Stimulated activated naive CD8-positive, alpha-beta T cell treated with anti-CD3 and anti-CD28 coated beads, Interleukin-15, amount 100 ng/mL, for 72 hours (primary cell): ENCODE data around the gene ERC2.

Experiments used
- ATAC-seq: fragments of 150-1000 bp; cut with Tn5 transposase; 2 replicates; pipeline ENCODE4 v1.10.0; 2021; ENCODE audit warnings: mild to moderate bottlenecking, moderate library complexity
- DNase-seq, 2 donors: peaks; one replicate each; pipeline ENCODE4 v3.0.0; 2021 to 2022
- H3K27ac Mint-ChIP-seq, 2 donors: one replicate each; pipeline ENCODE4 v1.8.0; 2022; ENCODE audit warnings: mild to moderate bottlenecking in 2 of 2, mixed read lengths in 2 of 2, moderate library complexity in 2 of 2
- H3K27me3 Mint-ChIP-seq: one replicate; pipeline ENCODE4 v1.8.0; 2022; ENCODE audit warnings: mixed read lengths
- H3K4me1 Mint-ChIP-seq: one replicate; pipeline ENCODE4 v1.8.0; 2022; ENCODE audit warnings: mild to moderate bottlenecking, mixed read lengths
- H3K4me3 Mint-ChIP-seq, 2 donors: one replicate each; pipeline ENCODE4 v1.8.0; 2022; ENCODE audit warnings: mild to moderate bottlenecking in 2 of 2, mixed read lengths in 2 of 2, moderate library complexity in 1 of 2
- H3K9me3 Mint-ChIP-seq, 2 donors: one replicate each; pipeline ENCODE4 v1.8.0; 2022; ENCODE audit warnings: mixed read lengths in 2 of 2

ERC2 gene

GRCh38 chr3:56459104-56459496 is 9.2 kb downstream of the ERC2 start:
- no peaks in the 10 kb centered on the region for H3K4me1 Mint-ChIP-seq

DNA sequence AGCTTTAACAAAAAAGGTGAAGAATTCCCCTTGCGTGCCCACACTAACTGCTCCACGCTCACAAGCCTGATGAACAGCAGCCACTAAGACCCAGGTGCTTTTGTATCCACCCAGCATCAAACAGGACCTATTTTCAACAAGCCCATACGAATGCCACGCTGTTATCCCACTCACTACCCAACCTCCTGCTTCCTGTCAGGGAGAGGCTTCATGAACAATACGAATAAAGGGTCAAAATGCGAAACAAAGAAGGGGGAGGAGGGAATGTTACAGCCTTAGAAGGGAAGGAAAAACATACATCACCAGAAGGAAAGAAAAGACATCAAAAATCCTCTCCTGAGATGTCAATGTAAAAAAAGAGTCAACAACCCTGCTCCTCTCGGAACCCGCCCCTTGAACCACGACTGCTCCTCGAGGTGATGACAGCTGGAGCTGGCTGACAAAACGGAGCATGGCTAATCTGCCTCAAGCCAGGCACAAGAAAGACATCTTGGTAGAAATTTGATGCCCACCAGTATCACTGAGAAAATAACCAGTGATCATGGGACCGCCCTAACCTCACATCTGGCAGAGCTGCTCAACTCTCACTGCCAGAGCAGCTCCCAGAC is 9.7 kb downstream of the ERC2 start:
- Mint-ChIP-seq H3K27me3 (peaks cover 57% of the 10 kb centered on the region), H3K4me3 (no peak overlapping the region), H3K27ac (no peak overlapping the region), H3K9me3 (no peaks in the 10 kb centered on the region), H3K4me1 (no peaks in the 10 kb centered on the region)
- ATAC-seq, result no peak
- no peak for DNase-seq

More at GRCh38 chr3:56459104-56459496, 9.2 kb downstream of the ERC2 start:
- ATAC-seq, result no peak
- DNase-seq, result no peak
- Mint-ChIP-seq H3K4me3 (no peak overlapping the region), H3K9me3 (no peaks in the 10 kb centered on the region), H3K27me3 (peaks cover 58% of the 10 kb centered on the region), H3K27ac (no peak overlapping the region)

- Mint-ChIP-seq H3K4me1 (peaks cover 6% of the 10 kb centered on the region), H3K4me3 (no peak overlapping the region), H3K9me3 (no peaks in the 10 kb centered on the region), H3K27me3 (peaks cover 41% of the 10 kb centered on the region), H3K27ac (no peak overlapping the region)
- DNase-seq (no peak), ATAC-seq (no peak)
Observed at GRCh38 chr3:56456117-56456516, 12.2 kb downstream of the ERC2 start.

GRCh38 chr3:56453011-56453410 is 15.3 kb downstream of the ERC2 start:
- peaks cover 6% of the 10 kb centered on the region for H3K4me1 Mint-ChIP-seq
- DNase-seq (no peak), ATAC-seq (no peak)
- no peaks in the 10 kb centered on the region for H3K9me3 Mint-ChIP-seq
- no peak overlapping the region for H3K27ac Mint-ChIP-seq
- H3K4me3 Mint-ChIP-seq, result no peak overlapping the region
- peaks cover 24% of the 10 kb centered on the region for H3K27me3 Mint-ChIP-seq

GRCh38 chr3:56452085-56452484 is 16.2 kb downstream of the ERC2 start:
- peak; percentile 50 for ATAC-seq
- no peak for DNase-seq
- H3K4me3 Mint-ChIP-seq, result no peak overlapping the region

DNA sequence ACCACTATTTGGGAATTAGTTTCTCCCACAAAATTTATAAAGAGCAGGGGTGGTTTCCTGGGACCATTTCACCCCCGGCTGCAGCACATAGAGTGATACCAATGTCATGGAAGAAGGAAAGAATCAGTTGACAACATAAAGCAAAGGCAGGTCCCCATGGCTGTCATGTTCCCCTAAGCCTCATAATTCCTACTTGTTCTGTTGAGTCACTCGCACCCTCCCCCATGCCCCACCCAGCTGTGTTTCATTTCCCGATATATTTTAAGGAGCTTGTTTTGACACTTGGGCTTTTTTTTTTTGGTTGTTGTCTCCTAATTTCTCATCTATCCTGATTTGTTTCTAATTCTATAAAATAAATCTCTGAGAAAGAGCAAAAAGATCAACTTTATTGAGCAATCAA is 24.9 kb downstream of the ERC2 start:
- H3K27ac Mint-ChIP-seq, result no peak overlapping the region
- H3K9me3 Mint-ChIP-seq, result peaks cover 4 to 6% of the 10 kb centered on the region in 2 donors
- DNase-seq (no peak), ATAC-seq (no peak)
- H3K4me1 Mint-ChIP-seq, result peaks cover 6% of the 10 kb centered on the region
- H3K4me3 Mint-ChIP-seq, result no peak overlapping the region
- peaks cover 21% of the 10 kb centered on the region for H3K27me3 Mint-ChIP-seq

More at GRCh38 chr3:56452085-56452484, 16.2 kb downstream of the ERC2 start:
- peaks cover 19% of the 10 kb centered on the region for H3K27me3 Mint-ChIP-seq
- no peak overlapping the region for H3K27ac Mint-ChIP-seq
- peaks cover 10% of the 10 kb centered on the region for H3K4me1 Mint-ChIP-seq
- no peaks in the 10 kb centered on the region for H3K9me3 Mint-ChIP-seq

DNA sequence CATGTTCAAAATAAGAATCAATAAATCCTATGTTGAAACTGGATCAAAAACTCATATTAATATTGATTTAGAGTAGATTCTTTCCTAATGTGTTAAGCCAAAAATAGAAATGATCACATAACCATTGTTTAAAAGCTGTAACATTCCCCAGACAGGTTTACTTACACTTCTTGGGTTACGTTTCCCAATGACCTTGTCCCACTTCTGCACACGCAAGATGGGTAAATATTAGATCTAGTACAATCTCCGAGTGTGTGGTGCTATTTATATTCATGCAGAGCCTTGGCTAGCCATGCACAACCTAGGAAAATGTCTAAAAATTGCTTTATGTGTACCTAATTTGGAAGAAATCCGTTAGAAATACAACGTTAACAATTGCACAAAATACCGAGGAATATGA is 39.6 kb downstream of the ERC2 start:
- Mint-ChIP-seq H3K4me1 (no peaks in the 10 kb centered on the region), H3K9me3 (no peaks in the 10 kb centered on the region), H3K4me3 (no peak overlapping the region), H3K27ac (no peak overlapping the region), H3K27me3 (peaks cover 39% of the 10 kb centered on the region)
- ATAC-seq (no peak), DNase-seq (no peak)

- no peak overlapping the region for H3K27ac Mint-ChIP-seq
- ATAC-seq, result no peak
Observed at GRCh38 chr3:56424885-56425284, 43.4 kb downstream of the ERC2 start.

GRCh38 chr3:56424336-56424735 is 43.9 kb downstream of the ERC2 start:
- no peak for DNase-seq
- H3K4me1 Mint-ChIP-seq, result no peaks in the 10 kb centered on the region
- H3K27ac Mint-ChIP-seq, result no peak overlapping the region
- ATAC-seq, result no peak
- H3K4me3 Mint-ChIP-seq, result no peak overlapping the region
- H3K9me3 Mint-ChIP-seq, result no peaks in the 10 kb centered on the region
- H3K27me3 Mint-ChIP-seq, result peaks cover 36% of the 10 kb centered on the region

More at GRCh38 chr3:56424885-56425284, 43.4 kb downstream of the ERC2 start:
- Mint-ChIP-seq H3K27me3 (peaks cover 36% of the 10 kb centered on the region), H3K9me3 (no peaks in the 10 kb centered on the region), H3K4me3 (no peak overlapping the region), H3K4me1 (no peaks in the 10 kb centered on the region)
- DNase-seq, result no peak

GRCh38 chr3:56423661-56424099 is 44.6 kb downstream of the ERC2 start:
- no peak for ATAC-seq
- peaks cover 36% of the 10 kb centered on the region for H3K27me3 Mint-ChIP-seq

DNA sequence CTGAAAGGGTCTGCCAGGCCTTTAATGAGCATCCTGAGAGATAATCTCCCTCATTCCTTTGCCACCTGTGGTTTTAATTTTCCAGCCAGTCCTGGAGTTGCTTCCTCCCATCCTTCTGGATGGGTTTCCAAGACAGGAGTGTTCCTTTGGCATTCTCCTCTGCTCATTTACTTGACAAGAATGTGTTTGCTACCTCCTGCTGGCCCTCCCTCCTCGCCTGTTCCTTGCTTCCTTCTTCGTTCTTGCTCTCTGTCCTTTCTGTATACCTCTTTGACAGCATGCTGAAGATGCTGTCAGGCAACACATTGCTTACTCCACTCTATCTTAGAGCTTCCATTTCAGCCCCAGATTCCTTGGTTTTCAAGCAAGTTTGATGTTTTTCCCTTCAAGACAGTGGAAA is 46.0 kb downstream of the ERC2 start:
- Mint-ChIP-seq H3K4me3 (no peak overlapping the region), H3K27ac (no peak overlapping the region), H3K9me3 (no peaks in the 10 kb centered on the region), H3K4me1 (no peaks in the 10 kb centered on the region), H3K27me3 (peaks cover 26% of the 10 kb centered on the region)
- DNase-seq, result no peak
- no peak for ATAC-seq

More at GRCh38 chr3:56423661-56424099, 44.6 kb downstream of the ERC2 start:
- no peaks in the 10 kb centered on the region for H3K4me1 Mint-ChIP-seq
- no peak for DNase-seq
- no peak overlapping the region for H3K27ac Mint-ChIP-seq
- H3K9me3 Mint-ChIP-seq, result no peaks in the 10 kb centered on the region
- H3K4me3 Mint-ChIP-seq, result no peak overlapping the region

DNA sequence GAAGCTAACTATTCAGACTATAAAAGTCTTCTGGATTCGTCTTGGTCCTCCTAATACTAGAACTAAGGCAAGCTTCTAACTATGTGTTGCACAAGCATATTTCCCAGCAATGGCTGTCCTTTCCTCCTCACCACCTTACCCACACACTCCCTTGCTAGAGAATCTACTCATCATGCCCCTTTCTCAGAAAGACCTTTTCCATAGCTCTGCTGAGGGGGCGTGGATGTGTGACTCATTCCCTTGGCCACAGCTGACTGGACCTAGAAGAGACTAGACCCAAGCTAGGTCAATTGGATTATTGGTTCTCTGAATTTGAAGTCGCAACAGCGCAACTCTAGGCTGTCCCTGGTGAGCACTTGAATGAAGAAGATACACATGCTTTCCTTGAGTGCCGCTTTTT is 47.1 kb downstream of the ERC2 start:
- ATAC-seq (no peak), DNase-seq (no peak)
- no peak overlapping the region for H3K4me3 Mint-ChIP-seq
- H3K27me3 Mint-ChIP-seq, result peaks cover 22% of the 10 kb centered on the region
- H3K4me1 Mint-ChIP-seq, result no peaks in the 10 kb centered on the region
- H3K27ac Mint-ChIP-seq, result no peak overlapping the region
- H3K9me3 Mint-ChIP-seq, result no peaks in the 10 kb centered on the region

DNA sequence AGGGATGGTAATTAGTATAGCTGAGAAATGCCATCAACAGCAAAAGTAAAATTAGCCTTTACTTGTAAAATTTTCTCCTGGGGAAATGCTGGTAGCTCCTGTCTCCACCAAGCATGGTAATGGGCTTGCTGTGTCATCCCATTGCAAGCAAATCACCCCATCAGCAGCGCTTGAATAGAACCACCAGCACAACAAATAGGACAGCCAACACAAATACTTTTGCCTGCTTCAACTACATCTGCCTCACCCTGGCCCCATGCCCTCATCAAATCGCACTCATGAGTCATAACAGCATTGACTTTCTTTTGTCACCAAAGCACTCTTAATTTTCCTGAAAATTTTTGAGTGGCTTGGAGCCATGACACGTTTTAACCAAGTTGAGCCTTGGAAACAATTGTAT is 52.6 kb downstream of the ERC2 start:
- DNase-seq (no peak), ATAC-seq (no peak)
- Mint-ChIP-seq H3K4me1 (no peaks in the 10 kb centered on the region), H3K4me3 (no peak overlapping the region), H3K9me3 (no peaks in the 10 kb centered on the region), H3K27ac (no peak overlapping the region), H3K27me3 (peaks cover 41% of the 10 kb centered on the region)

DNA sequence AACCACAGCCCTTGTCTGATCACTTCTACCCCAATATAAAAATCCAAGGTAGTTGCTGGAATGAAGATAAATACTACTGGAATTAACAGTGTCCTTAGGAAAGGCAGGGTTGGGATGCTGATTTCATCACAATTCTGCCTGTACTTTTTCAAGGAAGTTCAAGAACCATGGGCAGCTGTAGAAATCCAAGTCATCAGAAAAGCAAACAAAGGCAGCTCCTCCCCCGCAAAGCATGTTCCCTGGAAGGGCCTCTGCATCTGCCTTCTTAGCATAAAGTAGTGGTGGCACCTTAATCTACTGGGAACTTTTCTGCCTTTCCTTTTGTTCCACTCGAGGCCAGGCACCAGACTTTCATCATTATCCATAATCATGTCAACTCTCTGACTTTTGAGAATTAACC is 54.4 kb downstream of the ERC2 start:
- no peak for DNase-seq
- no peak for ATAC-seq
- peaks cover 49% of the 10 kb centered on the region for H3K27me3 Mint-ChIP-seq
- no peak overlapping the region for H3K27ac Mint-ChIP-seq
- H3K4me1 Mint-ChIP-seq, result no peaks in the 10 kb centered on the region
- no peaks in the 10 kb centered on the region for H3K9me3 Mint-ChIP-seq
- H3K4me3 Mint-ChIP-seq, result no peak overlapping the region

DNA sequence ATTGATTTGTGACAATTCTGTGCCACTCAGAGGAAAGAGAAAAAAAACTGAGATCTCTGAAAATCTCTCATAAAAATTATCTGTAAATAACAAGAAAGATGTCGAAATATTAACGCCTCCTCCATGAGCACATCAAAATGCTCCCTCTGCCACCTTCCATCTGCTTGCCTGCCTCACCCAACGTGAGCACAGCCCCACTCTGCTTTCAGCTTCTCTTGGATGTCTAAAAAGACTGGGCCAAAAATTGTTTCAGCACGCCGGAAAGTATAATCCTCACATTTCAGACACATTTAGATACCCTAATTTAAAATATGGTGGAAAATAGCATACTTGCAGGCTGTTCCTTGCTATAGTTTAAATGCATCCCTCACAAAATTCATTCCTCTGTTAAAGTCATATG is 57.1 kb downstream of the ERC2 start:
- H3K27me3 Mint-ChIP-seq, result peaks cover 64% of the 10 kb centered on the region

GRCh38 chr3:56410576-56410975 is 57.7 kb downstream of the ERC2 start:
- no peak overlapping the region for H3K27ac Mint-ChIP-seq

More for the DNA sequence above, 57.1 kb downstream of the ERC2 start:
- no peak for DNase-seq
- H3K4me1 Mint-ChIP-seq, result no peaks in the 10 kb centered on the region
- no peak for ATAC-seq
- H3K27ac Mint-ChIP-seq, result peak overlapping the region in 1 of 2 donors; percentile 55
- no peak overlapping the region for H3K4me3 Mint-ChIP-seq
- no peaks in the 10 kb centered on the region for H3K9me3 Mint-ChIP-seq

DNA sequence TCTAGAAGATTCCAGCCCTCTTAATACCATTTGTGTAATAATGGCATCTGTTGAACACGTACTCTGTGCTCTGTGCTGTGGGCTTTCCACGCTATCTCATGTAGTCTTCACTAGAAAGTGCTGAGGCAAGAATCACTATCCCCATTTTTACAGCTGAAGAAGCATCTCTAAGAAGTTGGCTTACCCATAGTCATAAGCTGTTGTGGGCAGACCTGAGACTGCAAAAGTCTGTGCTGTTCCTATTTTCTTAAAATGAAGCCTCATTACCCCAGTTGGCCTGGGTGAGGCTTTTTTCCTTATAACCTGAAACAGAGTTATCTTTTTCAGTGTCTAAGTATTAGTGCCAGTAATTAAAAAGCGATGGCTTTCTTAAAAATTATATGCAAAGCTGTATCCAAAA is 58.5 kb downstream of the ERC2 start:
- DNase-seq, result no peak
- no peak for ATAC-seq
- no peak overlapping the region for H3K4me3 Mint-ChIP-seq
- H3K27ac Mint-ChIP-seq, result no peak overlapping the region
- no peaks in the 10 kb centered on the region for H3K9me3 Mint-ChIP-seq
- no peaks in the 10 kb centered on the region for H3K4me1 Mint-ChIP-seq
- peaks cover 65% of the 10 kb centered on the region for H3K27me3 Mint-ChIP-seq

More at GRCh38 chr3:56410576-56410975, 57.7 kb downstream of the ERC2 start:
- H3K9me3 Mint-ChIP-seq, result no peaks in the 10 kb centered on the region
- no peak for DNase-seq
- no peak for ATAC-seq
- H3K4me3 Mint-ChIP-seq, result no peak overlapping the region
- peaks cover 58% of the 10 kb centered on the region for H3K27me3 Mint-ChIP-seq
- H3K4me1 Mint-ChIP-seq, result no peaks in the 10 kb centered on the region
